Heart right ventricle (tissue), 16 donors: Measurements from ENCODE around the gene MXRA8. TPM values are rescaled to one million over a fixed set of nuclear protein-coding genes. Genes with fewer than 3 reads are reported as not detected.
"Not testable (repeated sequence)": the region's sequence is repeated elsewhere in the genome, so short reads cannot be mapped to it uniquely, and the experiment has no call there.

ENCODE experiments used
- ATAC-seq, 8 donors: fragments of 200-7000 bp; cut with Tn5 transposase; one replicate each; pipeline ENCODE4 v1.9.1; 2020; ENCODE audit warnings: mild to moderate bottlenecking in 8 of 8, moderate library complexity in 8 of 8, moderate number of reproducible peaks in 1 of 8
- DNase-seq, 2 donors: peaks; one replicate each; pipeline ENCODE4 v3.0.0-alpha.2; 2020
- H3K27ac ChIP-seq, 10 donors: fragments of 200-600 bp; sonication (generic) in 2 of 10; one replicate each; pipeline versions ENCODE4 v1.5.0 to v1.8.0; 2020 to 2022; ENCODE audit warnings: mild to moderate bottlenecking in 3 of 10
- H3K27me3 ChIP-seq, 7 donors: fragments of 200-600 bp; one replicate each; pipeline ENCODE4 v1.8.0; 2021 to 2022; ENCODE audit warnings: mild to moderate bottlenecking in 2 of 7
- H3K36me3 ChIP-seq, 9 donors: fragments of 200-600 bp; sonication (generic) in 1 of 9; one replicate each; pipeline versions ENCODE4 v1.5.0 to v1.8.0; 2020 to 2022; ENCODE audit warnings: mild to moderate bottlenecking in 2 of 9
- H3K4me1 ChIP-seq, 9 donors: fragments of 200-600 bp; sonication (generic) in 1 of 9; one replicate each; pipeline versions ENCODE4 v1.5.0 to v1.8.0; 2020 to 2022; ENCODE audit warnings: mild to moderate bottlenecking in 4 of 9
- H3K4me3 ChIP-seq, 10 donors: fragments of 200-600 bp; sonication (generic) in 2 of 10; one replicate each; pipeline versions ENCODE4 v1.5.0 to v1.8.0; 2020 to 2022; ENCODE audit warnings: mild to moderate bottlenecking in 7 of 10, moderate library complexity in 2 of 10
- H3K9me3 ChIP-seq, 11 donors: fragments of 200-600 bp in 10 of 11; sonication (generic) in 2 of 11; one replicate each; pipeline versions ENCODE4 v1.5.0 to v1.8.0; 2013 to 2022; ENCODE audit warnings: mild to moderate bottlenecking in 2 of 11, control low read depth in 1 of 11, moderate library complexity in 1 of 11
- WGBS, 2 donors: extraction: QIAGEN DNeasy Blood & Tissue Kit; methylation state at CpG; one replicate each; pipeline ENCODE4 v1.1.7; 2013; ENCODE audit warnings: inconsistent platforms in 1 of 2; 5-methylcytosine and 5-hydroxymethylcytosine counted together
- intact Hi-C, 10 donors: fragments of 100-400 bp; cut with DNase I; formaldehyde crosslinking; loops; one replicate each; pipeline versions ENCODE4 v1.11.1 to v1.14.2; 2022
- polyA plus RNA-seq, 2 donors: library from polyadenylated mRNA; stranded (reverse); fragments of 200-250 nt; gene quantifications; one replicate each; pipeline ENCODE4 v1.2.3, GENCODE V29; 2013
- total RNA-seq, 10 donors: library from RNA; stranded (reverse); fragmentation: NEBNext Ultra II Directional in 3 of 10; extraction: Animal tissue kit (Norgen Biotek cat#: 25700) in 3 of 10; gene quantifications; one replicate each; pipeline versions ENCODE4 v1.2.1 to v1.2.4, GENCODE V29; 2021 to 2023
- TF ChIP-seq, protein P1 (sequence below), 9 donors: fragments of 200-600 bp; sonication (generic) in 2 of 9; IDR thresholded peaks; one replicate each; pipeline versions ENCODE4 v1.5.0 to v1.8.0; 2021 to 2022; ENCODE audit warnings: antibody characterized with exemption in 9 of 9, mild to moderate bottlenecking in 5 of 9, moderate library complexity in 1 of 9
- donor health status: Arrhythmogenic right ventricular cardiomyopathy.
- donor health status: ischemic (EF 13 %, LVEDD 7.1; RV severe dilation, severe dysfunction).
- donor health status: healthy with polysubstance abuse.
- donor health status: DM: no; HTN: yes; CAD: no.
- donor health status: DM: no; HTN: no; CAD: no.
- donor health status: ischemic (EF 25% LVEDD 6.9; RV normal size, moderate dysfunction).
- donor health status: ischemic (EF 25% LVEDD 5.7; RV mildly dilated, moderate dysfunction).
- donor health status: healthy.
- donor health status: DM: yes; HTN: yes; CAD: no.
- donor health status: Ischemic cardiomyopathy.
- donor health status: ischemic (EF 35%, LVEDD 5.7; RV mildly dilated, moderate dysfunction).
- donor health status: nonischemic (EF 11% LVEDD 7.7; RV severe dilation, severe dysfunction).
- donor health status: DM: yes; HTN: yes; CAD: no.
- donor health status: PGD.
- donor health status: ischemic (EF 29% LVEDD 5.4; RV normal size, mild dysfunction).
- donor health status: nonischemic (EF 23%, LVEDD 6.1; RV moderate dilation, normal function).

The MXRA8 gene
- total and polyA plus RNA-seq, 12 donors: 7.2 to 35.6 (median 15.5) TPM

GRCh38 chr1:1318131-1318652 lies 40.2 kb downstream of the MXRA8 start:
- DNase-seq: peak; percentile 70 to 72
- peaks cover 4 to 85% (median 31%) of the 10 kb centered on the region in 9 donors for H3K36me3 ChIP-seq
- intact Hi-C loops: no loop called here
- peak; percentile 37 to 81 (median 62) for ATAC-seq
- H3K4me3 ChIP-seq: no peak overlapping the region
- peak overlapping the region in 9 of 10 donors; percentile 11 to 73 (median 48) for H3K27ac ChIP-seq
- H3K9me3 ChIP-seq: no peaks in the 10 kb centered on the region
- WGBS, 2 donors: 61 to 65% methylated on average over 9 of the region's 9 CpGs
- H3K27me3 ChIP-seq: no peaks in the 10 kb centered on the region
- TF ChIP-seq, protein P1, sequence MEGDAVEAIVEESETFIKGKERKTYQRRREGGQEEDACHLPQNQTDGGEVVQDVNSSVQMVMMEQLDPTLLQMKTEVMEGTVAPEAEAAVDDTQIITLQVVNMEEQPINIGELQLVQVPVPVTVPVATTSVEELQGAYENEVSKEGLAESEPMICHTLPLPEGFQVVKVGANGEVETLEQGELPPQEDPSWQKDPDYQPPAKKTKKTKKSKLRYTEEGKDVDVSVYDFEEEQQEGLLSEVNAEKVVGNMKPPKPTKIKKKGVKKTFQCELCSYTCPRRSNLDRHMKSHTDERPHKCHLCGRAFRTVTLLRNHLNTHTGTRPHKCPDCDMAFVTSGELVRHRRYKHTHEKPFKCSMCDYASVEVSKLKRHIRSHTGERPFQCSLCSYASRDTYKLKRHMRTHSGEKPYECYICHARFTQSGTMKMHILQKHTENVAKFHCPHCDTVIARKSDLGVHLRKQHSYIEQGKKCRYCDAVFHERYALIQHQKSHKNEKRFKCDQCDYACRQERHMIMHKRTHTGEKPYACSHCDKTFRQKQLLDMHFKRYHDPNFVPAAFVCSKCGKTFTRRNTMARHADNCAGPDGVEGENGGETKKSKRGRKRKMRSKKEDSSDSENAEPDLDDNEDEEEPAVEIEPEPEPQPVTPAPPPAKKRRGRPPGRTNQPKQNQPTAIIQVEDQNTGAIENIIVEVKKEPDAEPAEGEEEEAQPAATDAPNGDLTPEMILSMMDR (IDR thresholded peaks at IDR 0.05): no peak
- peaks cover 0 to 47% (median 33%) of the 10 kb centered on the region in 9 donors for H3K4me1 ChIP-seq

DNA sequence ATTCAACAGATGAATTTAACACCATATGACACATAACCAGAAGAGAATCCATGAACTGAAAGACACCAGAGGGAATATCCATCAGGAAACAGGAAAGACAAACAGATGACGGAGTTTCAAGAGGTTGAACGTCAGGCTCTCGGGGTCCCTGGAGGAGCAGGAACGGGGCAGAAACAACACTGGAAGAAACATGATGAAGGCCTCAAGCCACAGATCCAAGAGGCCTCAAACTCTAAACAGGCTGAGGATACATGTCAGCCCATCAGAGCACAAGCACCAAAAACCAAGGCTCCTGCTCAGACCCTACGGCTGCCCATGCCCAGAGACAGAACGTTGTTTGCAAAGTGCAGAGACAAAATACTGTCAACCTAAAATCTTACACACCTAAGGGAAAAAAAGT lies 40.9 kb downstream of the MXRA8 start:
- peaks cover 0 to 40% (median 27%) of the 10 kb centered on the region in 9 donors for H3K4me1 ChIP-seq
- peaks cover 4 to 92% (median 38%) of the 10 kb centered on the region in 9 donors for H3K36me3 ChIP-seq
- H3K9me3 ChIP-seq: no peaks in the 10 kb centered on the region
- DNase-seq: no peak
- TF ChIP-seq, protein P1 (IDR thresholded peaks at IDR 0.05): no peak
- intact Hi-C loops: no loop called here
- peak overlapping the region in 7 of 10 donors; percentile 21 to 73 (median 51) for H3K27ac ChIP-seq
- 90 to 91% methylated on average over 6 of the region's 6 CpGs for WGBS, 2 donors
- H3K4me3 ChIP-seq: no peak overlapping the region
- ATAC-seq: no peak
- H3K27me3 ChIP-seq: no peaks in the 10 kb centered on the region

DNA sequence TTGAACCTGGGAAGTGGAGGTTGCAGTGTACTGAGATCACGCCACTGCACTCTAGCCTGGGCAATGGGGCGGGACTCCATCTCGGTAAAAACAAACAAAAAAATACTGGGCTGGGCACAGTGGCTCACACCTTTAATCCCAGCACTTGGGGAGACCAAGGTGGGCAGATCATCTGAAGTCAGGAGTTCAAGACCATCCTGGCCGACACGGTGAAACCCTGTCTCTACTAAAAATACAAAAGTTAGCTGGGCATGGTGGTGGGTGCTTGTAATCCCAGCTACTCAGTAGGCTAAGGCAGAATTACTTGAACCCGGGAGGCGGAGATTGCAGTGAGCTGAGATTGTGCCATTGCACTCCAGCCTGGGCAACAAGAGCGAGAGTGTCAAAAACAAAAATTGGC lies 42.2 kb downstream of the MXRA8 start:
- intact Hi-C loops, H3K9me3 ChIP-seq, H3K27me3 ChIP-seq, ATAC-seq, H3K4me3 ChIP-seq, H3K27ac ChIP-seq, DNase-seq: not testable (repeated sequence)
- 91 to 92% methylated on average over 8 of the region's 8 CpGs for WGBS, 2 donors
- Histone ChIP-seq H3K36me3 (peaks cover 4 to 96% (median 46%) of the 10 kb centered on the region in 9 donors), H3K4me1 (peaks cover 0 to 29% (median 20%) of the 10 kb centered on the region in 9 donors)

DNA sequence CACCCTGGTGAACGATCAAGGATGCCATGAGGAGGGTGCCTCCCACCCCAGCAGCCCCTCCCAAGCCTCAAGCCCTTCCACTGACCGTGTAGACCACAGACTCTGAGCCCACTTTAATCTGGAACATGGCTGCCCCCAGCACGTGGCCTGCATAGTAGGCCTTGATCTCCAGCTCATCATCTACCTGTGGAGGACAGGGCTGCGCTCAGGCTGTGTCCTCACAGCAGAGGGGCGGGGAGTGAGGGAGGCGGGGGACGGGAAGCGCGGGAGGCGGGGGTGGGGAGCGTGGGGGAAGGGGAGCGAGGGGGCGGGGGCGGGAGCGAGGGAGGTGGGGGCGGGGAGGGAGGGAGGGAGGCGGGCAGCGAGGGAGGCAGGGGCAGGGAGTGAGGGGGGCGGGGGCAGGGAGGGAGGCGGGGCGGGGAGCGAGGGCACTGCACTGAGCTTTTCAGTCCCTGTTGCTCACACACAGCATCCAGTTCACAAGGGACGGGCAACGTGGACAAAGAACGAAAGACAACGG lies 42.9 kb downstream of the MXRA8 start:
- intact Hi-C loops: no loop called here
- Histone ChIP-seq H3K36me3 (peaks cover 4 to 96% (median 50%) of the 10 kb centered on the region in 9 donors), H3K4me1 (peaks cover 0 to 22% (median 13%) of the 10 kb centered on the region in 9 donors), H3K27ac (no peak overlapping the region), H3K4me3 (no peak overlapping the region), H3K27me3 (no peaks in the 10 kb centered on the region), H3K9me3 (no peaks in the 10 kb centered on the region)
- TF ChIP-seq, protein P1 (IDR thresholded peaks at IDR 0.05): no peak
- DNase-seq (no peak), ATAC-seq (no peak)
- 70 to 74% methylated on average over 14 to 24 of the region's 26 CpGs for WGBS, 2 donors
